IMR-90 (cell line): Measurements from ENCODE around the gene KATNAL2. TPM values are rescaled to one million over a fixed set of nuclear protein-coding genes. Genes with fewer than 3 reads are reported as not detected.

ENCODE experiments used
- ATAC-seq: fragments of 200-7000 bp; cut with Tn5 transposase; 2 replicates; pipeline ENCODE4 v1.9.1; 2020; ENCODE audit warnings: low read depth, mild to moderate bottlenecking, moderate library complexity
- BruUV-seq: library from RNA; stranded (reverse); fragments of 400-500 nt; replicated peaks from 2 replicates; lab custom pipeline; 2021; lab: Mats Ljungman, UMichigan
- CTCF ChIA-PET: fragments of 300-600 bp; formaldehyde crosslinking; extraction: SDS; loops from one replicate; lab custom pipeline; 2021; ENCODE audit warnings: antibody characterized with exemption; lab: Yijun Ruan, JAX
- POLR2A ChIA-PET: fragments of 300-600 bp; sonication (Branson Sonifier 250); formaldehyde crosslinking; loops from one replicate; lab custom pipeline; 2022; ENCODE audit warnings: antibody characterized with exemption; ENCODE audit not compliant: unreplicated experiment; lab: Charles Lee
- DNase-seq: peaks from one replicate; pipeline ENCODE4 v3.0.0; 2013
- H2AFZ ChIP-seq: replicated peaks from 2 replicates; pipeline ENCODE3; 2013; ENCODE audit warnings: low read length, mild to moderate bottlenecking; ENCODE audit not compliant: poor library complexity
- H2AK5ac ChIP-seq: 2 replicates; pipeline ENCODE4 v1.6.1; 2013; ENCODE audit warnings: low read depth, low read length, inconsistent platforms
- H2AK9ac ChIP-seq: replicated peaks from 2 replicates; pipeline ENCODE3; 2013; ENCODE audit warnings: mild to moderate bottlenecking, low read depth, low read length, moderate library complexity; ENCODE audit not compliant: poor library complexity
- H2BK120ac ChIP-seq: 2 replicates; pipeline ENCODE4 v1.6.1; 2013; ENCODE audit warnings: low read depth, low read length, inconsistent platforms
- H2BK15ac ChIP-seq: 3 replicates; pipeline ENCODE4 v1.6.1; 2013; ENCODE audit warnings: low read depth, low read length, inconsistent platforms
- H2BK20ac ChIP-seq: 2 replicates; pipeline ENCODE4 v1.6.1; 2013; ENCODE audit warnings: low read depth, mild to moderate bottlenecking, inconsistent platforms, low read length, moderate library complexity
- H2BK5ac ChIP-seq: 2 replicates; pipeline ENCODE4 v1.6.1; 2013; ENCODE audit warnings: mild to moderate bottlenecking, low read depth, low read length, inconsistent platforms; ENCODE audit not compliant: poor library complexity, severe bottlenecking
- H3K14ac ChIP-seq: replicated peaks from 2 replicates; pipeline ENCODE4 v1.6.1; 2013; ENCODE audit warnings: low read depth, low read length, inconsistent platforms
- H3K18ac ChIP-seq: 2 replicates; pipeline ENCODE4 v1.6.1; 2013; ENCODE audit warnings: low read depth, low read length, control low read depth
- H3K23ac ChIP-seq: 2 replicates; pipeline ENCODE4 v1.6.1; 2013; ENCODE audit warnings: low read depth, low read length, inconsistent platforms
- H3K27ac ChIP-seq: 2 replicates; pipeline ENCODE4 v1.5.1; 2013; ENCODE audit warnings: mild to moderate bottlenecking, control low read depth, low read length; ENCODE audit not compliant: insufficient read depth
- H3K27me3 ChIP-seq: 2 replicates; pipeline ENCODE4 v1.6.1; 2013; ENCODE audit warnings: low read length; ENCODE audit not compliant: control insufficient read depth, insufficient read depth
- H3K36me3 ChIP-seq: 2 replicates; pipeline ENCODE4 v1.6.1; 2013; ENCODE audit warnings: low read length, mixed read lengths; ENCODE audit not compliant: control insufficient read depth, insufficient read depth
- H3K4ac ChIP-seq: 2 replicates; pipeline ENCODE4 v1.6.1; 2013; ENCODE audit warnings: low read depth, low read length, inconsistent platforms
- H3K4me1 ChIP-seq: 2 replicates; pipeline ENCODE4 v1.6.1; 2013; ENCODE audit warnings: low read length, mixed read lengths; ENCODE audit not compliant: control insufficient read depth, insufficient read depth
- H3K4me2 ChIP-seq: 2 replicates; pipeline ENCODE4 v1.6.1; 2013; ENCODE audit warnings: low read depth, mild to moderate bottlenecking, control low read depth, low read length, moderate library complexity
- H3K4me3 ChIP-seq: 2 replicates; pipeline ENCODE4 v1.5.1; 2013; ENCODE audit warnings: low read depth, mild to moderate bottlenecking, control low read depth, low read length, moderate library complexity; ENCODE audit not compliant: insufficient read depth
- H3K56ac ChIP-seq: 2 replicates; pipeline ENCODE4 v1.6.1; 2013; ENCODE audit warnings: low read length, inconsistent platforms; ENCODE audit not compliant: insufficient read depth; ENCODE audit errors: extremely low read depth
- H3K79me1 ChIP-seq, 2 experiments: 2 replicates each; pipeline ENCODE4 v1.6.1; 2013; ENCODE audit warnings: low read length in 2 of 2, inconsistent platforms in 1 of 2, low read depth in 1 of 2
- H3K9ac ChIP-seq: 2 replicates; pipeline ENCODE4 v1.6.1; 2013; ENCODE audit warnings: low read depth, low read length, control low read depth
- H3K9me1 ChIP-seq: 2 replicates; pipeline ENCODE4 v1.6.1; 2013; ENCODE audit warnings: low read length, inconsistent platforms; ENCODE audit not compliant: insufficient read depth
- H3K9me3 ChIP-seq: 2 replicates; pipeline ENCODE4 v1.6.1; 2013; ENCODE audit warnings: low read length; ENCODE audit not compliant: control insufficient read depth, insufficient read depth
- H4K20me1 ChIP-seq: 2 replicates; pipeline ENCODE4 v1.6.1; 2013; ENCODE audit warnings: low read length, inconsistent platforms; ENCODE audit not compliant: insufficient read depth
- H4K5ac ChIP-seq: 2 replicates; pipeline ENCODE4 v1.6.1; 2013; ENCODE audit warnings: mild to moderate bottlenecking, low read depth, low read length, control low read depth
- H4K8ac ChIP-seq, 2 experiments: 2 replicates each; pipeline ENCODE4 v1.6.1; 2013; ENCODE audit warnings: low read depth in 2 of 2, low read length in 2 of 2, control low read depth in 1 of 2, inconsistent platforms in 1 of 2
- H4K91ac ChIP-seq: 2 replicates; pipeline ENCODE4 v1.6.1; 2013; ENCODE audit warnings: low read depth, low read length, inconsistent platforms; ENCODE audit not compliant: insufficient read depth
- CEBPB ChIP-seq: IDR thresholded peaks from 2 replicates; pipeline ENCODE4 v1.6.1; 2012; ENCODE audit warnings: low read depth, low read length, improper control_type of control experiment
- CHD1 ChIP-seq: IDR thresholded peaks from 2 replicates; pipeline ENCODE4 v1.6.1; 2012; ENCODE audit warnings: low read depth, low read length, improper control_type of control experiment
- ELK1 ChIP-seq: fragments of 150-350 bp; IDR thresholded peaks from 2 replicates; pipeline ENCODE4 v1.6.1; 2016; ENCODE audit warnings: low read depth, mild to moderate bottlenecking, low read length, moderate library complexity, borderline replicate concordance
- FOS ChIP-seq: fragments of 150-350 bp; IDR thresholded peaks from 2 replicates; pipeline ENCODE4 v1.6.1; 2016; ENCODE audit warnings: low read depth, low read length
- MAFK ChIP-seq: IDR thresholded peaks from 2 replicates; pipeline ENCODE4 v1.6.1; 2012; ENCODE audit warnings: low read depth, low read length, improper control_type of control experiment
- MAZ ChIP-seq: IDR thresholded peaks from 2 replicates; pipeline ENCODE4 v1.6.1; 2012; ENCODE audit warnings: low read depth, mild to moderate bottlenecking, low read length, improper control_type of control experiment, moderate library complexity, borderline replicate concordance
- MXI1 ChIP-seq: IDR thresholded peaks from 2 replicates; pipeline ENCODE4 v1.6.1; 2012; ENCODE audit warnings: low read depth, mild to moderate bottlenecking, low read length, moderate library complexity, borderline replicate concordance
- NFE2L2 ChIP-seq: fragments of 150-350 bp; IDR thresholded peaks from 2 replicates; pipeline ENCODE4 v1.6.1; 2016; ENCODE audit warnings: low read depth, mild to moderate bottlenecking, low read length
- POLR2A ChIP-seq: IDR thresholded peaks from 2 replicates; pipeline ENCODE4 v1.6.1; 2012; ENCODE audit warnings: mild to moderate bottlenecking, low read depth, low read length
- RAD21 ChIP-seq: IDR thresholded peaks from 2 replicates; pipeline ENCODE4 v1.6.1; 2012; ENCODE audit warnings: low read length, improper control_type of control experiment
- RCOR1 ChIP-seq: IDR thresholded peaks from 2 replicates; pipeline ENCODE4 v1.6.1; 2012; ENCODE audit warnings: mild to moderate bottlenecking, low read length, improper control_type of control experiment; ENCODE audit not compliant: insufficient replicate concordance
- RFX5 ChIP-seq: IDR thresholded peaks from 2 replicates; pipeline ENCODE4 v1.8.0; 2012; ENCODE audit warnings: low read depth, mild to moderate bottlenecking, low read length, moderate library complexity
- WGBS, 2 experiments: methylation state at CpG; one replicate each; pipeline versions ENCODE4 v1.1.5 to v1.1.7; 2013; ENCODE audit warnings: missing lambda C conversion rate in 2 of 2; ENCODE audit not compliant: insufficient read length in 1 of 2; ENCODE audit errors: extremely low coverage in 2 of 2; 5-methylcytosine and 5-hydroxymethylcytosine counted together
- dilution Hi-C: fragments of 300-500 bp; cut with HindIII; formaldehyde crosslinking; loops from one replicate; pipeline ENCODE4 v1.14.3; 2018; ENCODE audit warnings: low sequenced_read_pairs; ENCODE audit not compliant: unreplicated experiment
- in situ Hi-C: fragments of 300-500 bp; cut with MboI; formaldehyde crosslinking; loops from 3 replicates; pipeline ENCODE4 v1.14.3; 2019; ENCODE audit warnings: low sequenced_read_pairs, inconsistent platforms, mixed read lengths
- intact Hi-C: fragments of 100-400 bp; cut with micrococcal nuclease; formaldehyde crosslinking; loops from 2 replicates; pipeline ENCODE4 v1.10.0; 2022
- polyA plus RNA-seq, 3 experiments: library from polyadenylated mRNA; depleted of rRNA; stranded (reverse); fragments of >200 nt; gene quantifications; 2 replicates each; pipeline ENCODE4 v1.2.3, GENCODE V29; 2012; ENCODE audit warnings: low replicate concordance in 1 of 3
- total RNA-seq: library from RNA; depleted of rRNA; stranded (reverse); fragments of >200 nt; gene quantifications from 2 replicates; pipeline ENCODE4 v1.2.3, GENCODE V29; 2012
- TF ChIP-seq, protein P1 (sequence below): fragments of 150-350 bp; IDR thresholded peaks from 2 replicates; pipeline ENCODE4 v1.6.1; 2017; ENCODE audit warnings: mild to moderate bottlenecking, antibody characterized with exemption, low read length, low read depth
- TF ChIP-seq, protein P2 (sequence below): conservative IDR thresholded peaks from 2 replicates; pipeline ENCODE4 v1.5.1; 2012; ENCODE audit warnings: mild to moderate bottlenecking, low read depth, low read length, improper control_type of control experiment

The KATNAL2 gene
- total and polyA plus RNA-seq, 2 of the 4 experiments (the other 2 are of a cell fraction), result 0.90 to 2.3 TPM

- no TSS peak for BruUV-seq
- H3K36me3 ChIP-seq, result peaks cover 22% of the 10 kb centered on the region
- in situ Hi-C loops (no loop called here), intact Hi-C loops (no loop called here), dilution Hi-C loops (no loop called here)
- no peaks in the 10 kb centered on the region for H3K9me1 ChIP-seq
- no peak overlapping the region for H2BK120ac ChIP-seq
- no peak overlapping the region for H3K27ac ChIP-seq
- no peak overlapping the region for H3K56ac ChIP-seq
- H3K27me3 ChIP-seq, result no peaks in the 10 kb centered on the region
- no CpG with 5 or more reads among the region's 2 CpGs for WGBS, 2 experiments
- DNase-seq, result no peak
- H3K9me3 ChIP-seq, result no peaks in the 10 kb centered on the region
- no peak overlapping the region for H2AFZ ChIP-seq
- no peak overlapping the region for H3K18ac ChIP-seq
- H3K4me3 ChIP-seq, result no peak overlapping the region
- CTCF ChIA-PET, result no interaction called here
- no peak overlapping the region for H2BK20ac ChIP-seq
- no peak overlapping the region for H3K4me2 ChIP-seq
- POLR2A ChIA-PET, result no interaction called here
- no peak overlapping the region for H2AK9ac ChIP-seq
- no peaks in the 10 kb centered on the region for H3K4me1 ChIP-seq
- no peak for ATAC-seq
- no peak overlapping the region for H3K23ac ChIP-seq
- TF ChIP-seq MXI1 (no peak), FOS (no peak), CEBPB (no peak), RFX5 (no peak), RAD21 (no peak), NFE2L2 (no peak), MAZ (no peak), MAFK (no peak), RCOR1 (no peak), ELK1 (no peak), POLR2A (no peak), CHD1 (no peak)
- TF ChIP-seq, protein P1, sequence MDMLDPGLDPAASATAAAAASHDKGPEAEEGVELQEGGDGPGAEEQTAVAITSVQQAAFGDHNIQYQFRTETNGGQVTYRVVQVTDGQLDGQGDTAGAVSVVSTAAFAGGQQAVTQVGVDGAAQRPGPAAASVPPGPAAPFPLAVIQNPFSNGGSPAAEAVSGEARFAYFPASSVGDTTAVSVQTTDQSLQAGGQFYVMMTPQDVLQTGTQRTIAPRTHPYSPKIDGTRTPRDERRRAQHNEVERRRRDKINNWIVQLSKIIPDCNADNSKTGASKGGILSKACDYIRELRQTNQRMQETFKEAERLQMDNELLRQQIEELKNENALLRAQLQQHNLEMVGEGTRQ, result no peak
- TF ChIP-seq, protein P2, sequence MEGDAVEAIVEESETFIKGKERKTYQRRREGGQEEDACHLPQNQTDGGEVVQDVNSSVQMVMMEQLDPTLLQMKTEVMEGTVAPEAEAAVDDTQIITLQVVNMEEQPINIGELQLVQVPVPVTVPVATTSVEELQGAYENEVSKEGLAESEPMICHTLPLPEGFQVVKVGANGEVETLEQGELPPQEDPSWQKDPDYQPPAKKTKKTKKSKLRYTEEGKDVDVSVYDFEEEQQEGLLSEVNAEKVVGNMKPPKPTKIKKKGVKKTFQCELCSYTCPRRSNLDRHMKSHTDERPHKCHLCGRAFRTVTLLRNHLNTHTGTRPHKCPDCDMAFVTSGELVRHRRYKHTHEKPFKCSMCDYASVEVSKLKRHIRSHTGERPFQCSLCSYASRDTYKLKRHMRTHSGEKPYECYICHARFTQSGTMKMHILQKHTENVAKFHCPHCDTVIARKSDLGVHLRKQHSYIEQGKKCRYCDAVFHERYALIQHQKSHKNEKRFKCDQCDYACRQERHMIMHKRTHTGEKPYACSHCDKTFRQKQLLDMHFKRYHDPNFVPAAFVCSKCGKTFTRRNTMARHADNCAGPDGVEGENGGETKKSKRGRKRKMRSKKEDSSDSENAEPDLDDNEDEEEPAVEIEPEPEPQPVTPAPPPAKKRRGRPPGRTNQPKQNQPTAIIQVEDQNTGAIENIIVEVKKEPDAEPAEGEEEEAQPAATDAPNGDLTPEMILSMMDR, result no peak
- no peak overlapping the region for H3K9ac ChIP-seq
- H4K5ac ChIP-seq, result no peak overlapping the region
- peaks cover 6% of the 10 kb centered on the region in 2 experiments; a peak in 1 of 4 replicates for H3K79me1 ChIP-seq
- no peak overlapping the region for H3K14ac ChIP-seq
- H4K91ac ChIP-seq, result no peak overlapping the region
- no peak overlapping the region for H2BK15ac ChIP-seq
- no peak overlapping the region for H4K8ac ChIP-seq
- no peak overlapping the region for H3K4ac ChIP-seq
- H2AK5ac ChIP-seq, result no peak overlapping the region
- H4K20me1 ChIP-seq, result 0 out of 2 replicates have a peak, but pooled peaks cover 3% of the 10 kb centered on the region
- no peak overlapping the region for H2BK5ac ChIP-seq
Observed at GRCh38 chr18:47115205-47115604, 197.8 kb downstream of the KATNAL2 start.
